HEK293 (cell line): ENCODE measurements around the gene RANGAP1.

Source experiments
- CTCF ChIA-PET: fragments of 350-600 bp; formaldehyde crosslinking; extraction: SDS; loops from one replicate; lab custom pipeline; 2021; ENCODE audit warnings: antibody characterized with exemption; lab: Yijun Ruan, JAX
- POLR2A ChIA-PET: fragments of 300-600 bp; formaldehyde crosslinking; extraction: SDS; loops from one replicate; lab custom pipeline; 2020; ENCODE audit warnings: antibody characterized with exemption, inconsistent platforms; lab: Yijun Ruan, JAX
- H3K27ac ChIP-seq: fragments of 200-500 bp; sonication (Bioruptor generic); 2 replicates; pipeline ENCODE4 v1.5.1; 2014; ENCODE audit warnings: low read depth, low read length, control low read depth, inconsistent platforms; ENCODE audit errors: extremely low read depth
- H3K36me3 ChIP-seq, 2 experiments: fragments of 200-500 bp in 1 of 2; sonication (Bioruptor generic) in 1 of 2; 1 replicate in 1 of 2; 2 replicates in 1 of 2; pipeline ENCODE4 v1.5.1; 2014 to 2017; ENCODE audit warnings: inconsistent platforms in 2 of 2, low read length in 2 of 2; ENCODE audit not compliant: control insufficient read depth in 2 of 2, insufficient read depth in 1 of 2
- H3K4me1 ChIP-seq: fragments of 200-500 bp; sonication (Bioruptor generic); 2 replicates; pipeline ENCODE4 v1.5.1; 2014; ENCODE audit warnings: mild to moderate bottlenecking, low read length, inconsistent platforms; ENCODE audit not compliant: control insufficient read depth, insufficient read depth
- H3K4me3 ChIP-seq: 2 replicates; pipeline ENCODE4 v1.5.1; 2011; ENCODE audit warnings: low read depth, mild to moderate bottlenecking, control low read depth, low read length, moderate library complexity
- H3K9me3 ChIP-seq: fragments of 200-500 bp; sonication (Bioruptor generic); 2 replicates; pipeline ENCODE4 v1.5.1; 2014; ENCODE audit warnings: low read depth, low read length, inconsistent platforms; ENCODE audit not compliant: control insufficient read depth, insufficient read depth
- EGR2 ChIP-seq: fragments of 450-650 bp; formaldehyde crosslinking; IDR thresholded peaks from 2 replicates; pipeline ENCODE4 v1.5.1; 2016; ENCODE audit warnings: low read depth, missing biosample characterization, missing genetic modification characterization
- GFI1B ChIP-seq: fragments of 450-650 bp; formaldehyde crosslinking; IDR thresholded peaks from 2 replicates; pipeline ENCODE4 v1.5.1; 2016; ENCODE audit warnings: missing biosample characterization, missing genetic modification characterization
- GLI4 ChIP-seq: fragments of 450-650 bp; formaldehyde crosslinking; IDR thresholded peaks from 2 replicates; pipeline ENCODE4 v1.5.1; 2016; ENCODE audit warnings: missing biosample characterization, missing genetic modification characterization
- GLIS1 ChIP-seq: fragments of 450-650 bp; formaldehyde crosslinking; IDR thresholded peaks from 2 replicates; pipeline ENCODE4 v1.5.1; 2016; ENCODE audit warnings: missing biosample characterization, missing genetic modification characterization
- HOXA7 ChIP-seq: sonication (generic); formaldehyde crosslinking; IDR thresholded peaks from 2 replicates; pipeline ENCODE4 v1.8.1; 2022; ENCODE audit warnings: missing genetic modification reagents, borderline replicate concordance
- HOXD13 ChIP-seq: sonication (generic); formaldehyde crosslinking; IDR thresholded peaks from 2 replicates; pipeline ENCODE4 v1.8.0; 2022; ENCODE audit warnings: missing genetic modification reagents, borderline replicate concordance
- KLF1 ChIP-seq: fragments of 450-650 bp; formaldehyde crosslinking; IDR thresholded peaks from 2 replicates; pipeline ENCODE4 v1.5.1; 2016; ENCODE audit warnings: missing biosample characterization, missing genetic modification characterization
- KLF9 ChIP-seq: fragments of 450-650 bp; formaldehyde crosslinking; IDR thresholded peaks from 2 replicates; pipeline ENCODE4 v1.5.1; 2016; ENCODE audit warnings: missing biosample characterization, missing genetic modification characterization, low read depth
- MEIS1 ChIP-seq: sonication (generic); formaldehyde crosslinking; IDR thresholded peaks from 2 replicates; pipeline ENCODE4 v1.8.1; 2022; ENCODE audit warnings: missing genetic modification reagents, mild to moderate bottlenecking, borderline replicate concordance
- RBAK ChIP-seq: fragments of 450-650 bp; formaldehyde crosslinking; IDR thresholded peaks from 2 replicates; pipeline ENCODE4 v1.5.1; 2016; ENCODE audit warnings: missing biosample characterization, missing genetic modification characterization
- SCRT1 ChIP-seq: fragments of 450-650 bp; formaldehyde crosslinking; IDR thresholded peaks from 2 replicates; pipeline ENCODE4 v1.5.1; 2016; ENCODE audit warnings: missing biosample characterization, missing genetic modification characterization, borderline replicate concordance
- YY2 ChIP-seq: fragments of 450-650 bp; formaldehyde crosslinking; IDR thresholded peaks from 2 replicates; pipeline ENCODE4 v1.5.1; 2016; ENCODE audit warnings: missing biosample characterization, missing genetic modification characterization
- ZBTB1 ChIP-seq: fragments of 450-650 bp; formaldehyde crosslinking; IDR thresholded peaks from 2 replicates; pipeline ENCODE4 v1.5.1; 2016; ENCODE audit warnings: missing biosample characterization, missing genetic modification characterization
- ZEB2 ChIP-seq: fragments of 450-650 bp; formaldehyde crosslinking; IDR thresholded peaks from 2 replicates; pipeline ENCODE4 v1.5.1; 2016; ENCODE audit warnings: missing biosample characterization, missing genetic modification characterization
- ZFHX2 ChIP-seq: fragments of 450-650 bp; formaldehyde crosslinking; conservative IDR thresholded peaks from 2 replicates; pipeline ENCODE4 v1.5.1; 2016; ENCODE audit warnings: missing biosample characterization, missing genetic modification characterization
- ZFP69B ChIP-seq: fragments of 450-650 bp; formaldehyde crosslinking; IDR thresholded peaks from 2 replicates; pipeline ENCODE4 v1.5.1; 2016; ENCODE audit warnings: missing biosample characterization, missing genetic modification characterization
- ZNF114 ChIP-seq: fragments of 450-650 bp; formaldehyde crosslinking; IDR thresholded peaks from 2 replicates; pipeline ENCODE4 v1.5.0; 2017; ENCODE audit warnings: missing biosample characterization, missing genetic modification characterization
- ZNF239 ChIP-seq: fragments of 450-650 bp; formaldehyde crosslinking; IDR thresholded peaks from 2 replicates; pipeline ENCODE4 v1.5.1; 2016; ENCODE audit warnings: missing biosample characterization, missing genetic modification characterization
- ZNF24 ChIP-seq: fragments of 450-650 bp; formaldehyde crosslinking; IDR thresholded peaks from 2 replicates; pipeline ENCODE4 v1.5.1; 2016; ENCODE audit warnings: missing biosample characterization, missing genetic modification characterization
- ZNF302 ChIP-seq: fragments of 450-650 bp; formaldehyde crosslinking; IDR thresholded peaks from 2 replicates; pipeline ENCODE4 v1.5.1; 2016; ENCODE audit warnings: missing biosample characterization, missing genetic modification characterization, low read depth
- ZNF354C ChIP-seq: fragments of 450-650 bp; formaldehyde crosslinking; IDR thresholded peaks from 2 replicates; pipeline ENCODE4 v1.5.1; 2016; ENCODE audit warnings: missing biosample characterization, missing genetic modification characterization, low read depth, borderline replicate concordance
- ZNF501 ChIP-seq: fragments of 450-650 bp; formaldehyde crosslinking; IDR thresholded peaks from 2 replicates; pipeline ENCODE4 v1.5.1; 2016; ENCODE audit warnings: missing biosample characterization, missing genetic modification characterization
- ZNF544 ChIP-seq: fragments of 450-650 bp; formaldehyde crosslinking; IDR thresholded peaks from 2 replicates; pipeline ENCODE4 v1.5.0; 2017; ENCODE audit warnings: missing biosample characterization, missing genetic modification characterization
- ZNF571 ChIP-seq: fragments of 450-650 bp; formaldehyde crosslinking; IDR thresholded peaks from 2 replicates; pipeline ENCODE4 v1.5.0; 2017; ENCODE audit warnings: missing biosample characterization, missing genetic modification characterization
- ZNF629 ChIP-seq: fragments of 450-650 bp; formaldehyde crosslinking; IDR thresholded peaks from 2 replicates; pipeline ENCODE4 v1.5.1; 2017; ENCODE audit warnings: missing biosample characterization, missing genetic modification characterization
- ZNF639 ChIP-seq: fragments of 450-650 bp; formaldehyde crosslinking; IDR thresholded peaks from 2 replicates; pipeline ENCODE4 v1.5.1; 2016; ENCODE audit warnings: missing biosample characterization, missing genetic modification characterization
- TF ChIP-seq, protein P1 (sequence below): fragments of 450-650 bp; formaldehyde crosslinking; IDR thresholded peaks from 2 replicates; pipeline ENCODE4 v1.5.1; 2016; ENCODE audit warnings: missing biosample characterization, missing genetic modification characterization

The RANGAP1 gene

DNA sequence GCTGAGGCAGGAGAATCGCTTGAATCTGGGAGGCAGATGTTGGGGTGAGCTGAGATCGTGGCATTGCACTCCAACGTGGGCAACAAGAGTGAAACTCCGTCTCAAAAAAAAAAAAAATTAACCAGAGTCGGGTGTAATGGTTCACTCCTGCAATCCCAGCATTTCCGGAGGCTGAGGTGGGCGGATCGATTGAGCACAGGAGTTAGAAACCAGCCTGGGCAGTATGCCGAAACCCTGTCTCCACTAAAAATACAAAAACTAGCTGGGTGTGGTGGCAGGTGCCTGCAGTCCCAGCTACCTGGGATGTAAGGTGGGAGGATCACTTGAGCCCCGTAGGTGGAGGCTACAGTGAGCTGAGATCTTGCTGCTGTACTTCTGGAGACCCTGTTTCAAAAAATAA lies 1.5 kb downstream of the RANGAP1 start:
- H3K4me1 ChIP-seq: peaks cover 9% of the 10 kb centered on the region
- no peaks in the 10 kb centered on the region for H3K9me3 ChIP-seq
- peaks cover 41 to 49% of the 10 kb centered on the region in 2 experiments for H3K36me3 ChIP-seq
- H3K4me3 ChIP-seq: no peak overlapping the region
- POLR2A ChIA-PET: interaction anchor here (0.6 to 3.0 kb wide), 4 partner anchors 17 to 1180 kb away, joined by 4 to 24 read pairs (median 8); partner anchors contain the start of genes TOB2 and ZC3H7B
- no peak overlapping the region for H3K27ac ChIP-seq
- CTCF ChIA-PET: interaction anchor here (0.6 kb wide), 1 partner anchor 193 kb away, joined by 3 read pairs; no protein-coding TSS in a partner anchor
- TF ChIP-seq EGR2 (peak; percentile 59), ZNF544 (tag by site-specific recombination) (no peak), SCRT1 (tag by site-specific recombination) (no peak), ZFHX2 (tag by site-specific recombination) (peak; percentile 76), HOXA7 (CRISPR knock-in tag) (no peak)

DNA sequence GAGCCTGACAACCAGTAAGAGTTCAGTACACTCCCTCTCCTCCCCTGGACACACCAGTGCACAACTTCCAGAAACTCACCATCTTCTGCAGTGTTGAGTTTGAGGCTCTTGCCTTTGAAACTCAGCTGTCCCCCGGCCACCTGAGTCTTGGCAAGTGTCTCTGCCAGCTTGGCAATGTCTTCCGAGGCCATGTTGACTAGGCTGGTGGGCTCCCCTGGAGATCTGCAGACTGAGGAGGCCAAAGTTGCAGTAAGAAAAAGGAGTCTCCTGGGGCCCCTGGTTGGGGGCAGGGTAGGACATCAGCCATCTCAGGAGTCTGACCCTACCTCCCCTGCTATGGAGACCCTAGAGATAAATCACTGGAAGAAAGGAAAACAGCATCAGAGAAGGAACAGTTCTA lies 5.1 kb downstream of the RANGAP1 start:
- TF ChIP-seq, protein P1, sequence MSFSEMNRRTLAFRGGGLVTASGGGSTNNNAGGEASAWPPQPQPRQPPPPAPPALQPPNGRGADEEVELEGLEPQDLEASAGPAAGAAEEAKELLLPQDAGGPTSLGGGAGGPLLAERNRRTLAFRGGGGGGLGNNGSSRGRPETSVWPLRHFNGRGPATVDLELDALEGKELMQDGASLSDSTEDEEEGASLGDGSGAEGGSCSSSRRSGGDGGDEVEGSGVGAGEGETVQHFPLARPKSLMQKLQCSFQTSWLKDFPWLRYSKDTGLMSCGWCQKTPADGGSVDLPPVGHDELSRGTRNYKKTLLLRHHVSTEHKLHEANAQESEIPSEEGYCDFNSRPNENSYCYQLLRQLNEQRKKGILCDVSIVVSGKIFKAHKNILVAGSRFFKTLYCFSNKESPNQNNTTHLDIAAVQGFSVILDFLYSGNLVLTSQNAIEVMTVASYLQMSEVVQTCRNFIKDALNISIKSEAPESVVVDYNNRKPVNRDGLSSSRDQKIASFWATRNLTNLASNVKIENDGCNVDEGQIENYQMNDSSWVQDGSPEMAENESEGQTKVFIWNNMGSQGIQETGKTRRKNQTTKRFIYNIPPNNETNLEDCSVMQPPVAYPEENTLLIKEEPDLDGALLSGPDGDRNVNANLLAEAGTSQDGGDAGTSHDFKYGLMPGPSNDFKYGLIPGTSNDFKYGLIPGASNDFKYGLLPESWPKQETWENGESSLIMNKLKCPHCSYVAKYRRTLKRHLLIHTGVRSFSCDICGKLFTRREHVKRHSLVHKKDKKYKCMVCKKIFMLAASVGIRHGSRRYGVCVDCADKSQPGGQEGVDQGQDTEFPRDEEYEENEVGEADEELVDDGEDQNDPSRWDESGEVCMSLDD: no peak
- TF ChIP-seq KLF9 (tag by site-specific recombination): no peak
- TF ChIP-seq KLF1: no peak
- no peak for TF ChIP-seq ZNF302 (tag by site-specific recombination)
- no peak for TF ChIP-seq ZFP69B (tag by site-specific recombination)
- peak; percentile 66 for TF ChIP-seq GLIS1 (tag by site-specific recombination)
- no peak for TF ChIP-seq GFI1B (tag by site-specific recombination)
- Histone ChIP-seq H3K4me1 (0 out of 2 replicates have a peak, but pooled peaks cover 3% of the 10 kb centered on the region), H3K4me3 (no peak overlapping the region), H3K36me3 (peaks cover 77 to 82% of the 10 kb centered on the region in 2 experiments), H3K27ac (peak overlapping the region; percentile 32; the same call in 1 of the 2 replicates), H3K9me3 (no peaks in the 10 kb centered on the region)
- ChIA-PET POLR2A (interaction anchor here (0.9 to 1.9 kb wide), 4 partner anchors 17 to 100 kb away, joined by 3 to 8 read pairs (median 4); partner anchors contain the start of genes TEF and ZC3H7B), CTCF (no interaction called here)

GRCh38 chr22:41280065-41280464 lies 5.9 kb downstream of the RANGAP1 start:
- no peak overlapping the region for H3K4me3 ChIP-seq
- ChIA-PET CTCF (no interaction called here), POLR2A (interaction anchor here (0.7 to 1.9 kb wide), 2 partner anchors 22 to 101 kb away, joined by 5 to 8 read pairs; partner anchors contain the start of genes TEF and ZC3H7B)
- TF ChIP-seq ZEB2 (0 out of 2 replicates have a peak, but pooled peaks have one; percentile 32), ZNF354C (tag by site-specific recombination) (no peak)
- 0 out of 2 replicates have a peak, but pooled peaks cover 3% of the 10 kb centered on the region for H3K4me1 ChIP-seq
- H3K27ac ChIP-seq: peak overlapping the region; percentile 49; the same call in 1 of the 2 replicates
- H3K9me3 ChIP-seq: no peaks in the 10 kb centered on the region
- H3K36me3 ChIP-seq: peaks cover 81 to 90% of the 10 kb centered on the region in 2 experiments

DNA sequence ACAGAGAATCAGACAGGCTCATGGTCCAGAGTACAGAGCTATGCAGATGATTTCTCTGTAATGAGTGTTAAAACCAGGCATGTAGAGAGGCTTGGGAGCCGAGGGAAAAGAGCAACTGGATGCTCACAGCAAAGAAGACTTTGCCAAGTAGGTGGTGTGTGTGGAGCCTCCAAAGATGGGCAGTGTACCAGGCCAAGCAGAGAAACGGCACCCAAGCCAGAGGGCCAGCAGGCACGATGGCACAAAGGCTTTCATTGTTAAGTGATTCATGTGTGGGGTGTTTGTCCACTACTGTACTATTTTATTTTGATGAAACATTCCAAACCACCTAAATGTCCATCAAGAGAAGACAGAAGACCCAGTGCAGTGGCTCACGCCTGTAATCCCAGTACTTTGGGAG lies 11.1 kb downstream of the RANGAP1 start:
- Histone ChIP-seq H3K4me3 (no peak overlapping the region), H3K4me1 (no peaks in the 10 kb centered on the region), H3K9me3 (no peaks in the 10 kb centered on the region), H3K27ac (no peak overlapping the region), H3K36me3 (peaks cover 88 to 91% of the 10 kb centered on the region in 2 experiments)
- ChIA-PET CTCF (interaction anchor here (0.6 kb wide), 1 partner anchor 14 kb away, joined by 3 read pairs; no protein-coding TSS in a partner anchor), POLR2A (interaction anchor here (1.3 to 2.6 kb wide), 2 partner anchors 11 kb away, joined by 5 to 12 read pairs; partner anchors contain the start of gene RANGAP1)
- no peak for TF ChIP-seq ZNF239 (tag by site-specific recombination)
- TF ChIP-seq SCRT1 (tag by site-specific recombination): no peak
- no peak for TF ChIP-seq ZNF501 (tag by site-specific recombination)
- no peak for TF ChIP-seq ZNF629 (tag by site-specific recombination)
- TF ChIP-seq ZNF114 (tag by site-specific recombination): no peak
- TF ChIP-seq ZNF639 (tag by site-specific recombination): no peak
- TF ChIP-seq MEIS1 (CRISPR knock-in tag): no peak
- no peak for TF ChIP-seq ZBTB1
- TF ChIP-seq RBAK: no peak
- no peak for TF ChIP-seq YY2 (tag by site-specific recombination)
- TF ChIP-seq GLI4: no peak
- no peak for TF ChIP-seq ZNF571
- TF ChIP-seq ZNF24 (tag by site-specific recombination): no peak
- no peak for TF ChIP-seq HOXD13 (CRISPR knock-in tag)
